Mucosa of gallbladder (tissue), 1 donor: ENCODE measurements around the gene ZNF747. TPM values are rescaled to one million over a fixed set of nuclear protein-coding genes. Genes with fewer than 3 reads are reported as not detected.

Source experiments
- DNase-seq: peaks from one replicate; pipeline ENCODE4 v3.0.0-alpha.2; 2020; ENCODE audit warnings: low spot score
- total RNA-seq: library from RNA; stranded (reverse); gene quantifications from one replicate; pipeline ENCODE4 v1.2.1, GENCODE V29; 2021
- donor health status: DM: no; HTN: no; CAD: no.

The ZNF747 gene
- total RNA-seq: 11.9 TPM

DNA sequence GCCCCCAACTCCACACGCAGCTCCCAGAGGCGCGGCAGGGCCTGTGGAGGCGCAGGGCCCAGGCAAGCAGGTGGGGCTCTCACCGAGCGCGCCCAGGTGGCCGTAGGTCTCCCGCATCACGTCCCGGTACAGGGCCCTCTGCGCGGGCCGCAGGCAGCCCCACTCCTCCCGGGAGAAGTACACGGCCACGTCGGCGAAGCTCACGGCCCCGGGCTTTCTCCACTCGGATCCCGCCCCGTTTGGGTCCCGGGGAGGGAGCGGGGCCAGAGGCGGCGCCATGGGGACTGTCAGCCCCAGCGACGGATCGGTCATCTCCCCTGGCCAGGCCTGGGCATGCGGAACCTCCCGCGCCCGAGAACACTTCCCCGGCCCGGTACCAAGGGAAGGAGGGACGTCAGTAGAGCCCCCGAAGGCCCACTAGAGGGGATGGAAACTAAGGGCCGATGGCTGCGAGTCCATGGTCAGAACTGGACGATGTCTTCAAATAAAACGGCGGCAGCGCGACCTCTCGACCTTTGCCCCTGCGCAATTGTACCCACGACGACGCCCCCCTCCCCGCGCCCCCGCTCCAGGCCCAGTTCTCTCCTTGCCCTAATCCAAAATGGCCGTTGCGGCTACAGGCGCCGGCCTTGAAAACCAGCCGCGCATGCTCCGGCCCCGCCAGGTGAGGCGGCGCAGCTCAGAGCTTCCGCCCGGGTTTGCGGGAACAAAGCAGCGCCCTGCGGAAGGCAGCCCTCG, at the start of gene ZNF747:
Gene ZNF747, minus strand, starts transcription at position 491 of the 738 bp plus-strand sequence. Its CDS starts 179 bp downstream, at position 312.
- peak; percentile 92 for DNase-seq

DNA sequence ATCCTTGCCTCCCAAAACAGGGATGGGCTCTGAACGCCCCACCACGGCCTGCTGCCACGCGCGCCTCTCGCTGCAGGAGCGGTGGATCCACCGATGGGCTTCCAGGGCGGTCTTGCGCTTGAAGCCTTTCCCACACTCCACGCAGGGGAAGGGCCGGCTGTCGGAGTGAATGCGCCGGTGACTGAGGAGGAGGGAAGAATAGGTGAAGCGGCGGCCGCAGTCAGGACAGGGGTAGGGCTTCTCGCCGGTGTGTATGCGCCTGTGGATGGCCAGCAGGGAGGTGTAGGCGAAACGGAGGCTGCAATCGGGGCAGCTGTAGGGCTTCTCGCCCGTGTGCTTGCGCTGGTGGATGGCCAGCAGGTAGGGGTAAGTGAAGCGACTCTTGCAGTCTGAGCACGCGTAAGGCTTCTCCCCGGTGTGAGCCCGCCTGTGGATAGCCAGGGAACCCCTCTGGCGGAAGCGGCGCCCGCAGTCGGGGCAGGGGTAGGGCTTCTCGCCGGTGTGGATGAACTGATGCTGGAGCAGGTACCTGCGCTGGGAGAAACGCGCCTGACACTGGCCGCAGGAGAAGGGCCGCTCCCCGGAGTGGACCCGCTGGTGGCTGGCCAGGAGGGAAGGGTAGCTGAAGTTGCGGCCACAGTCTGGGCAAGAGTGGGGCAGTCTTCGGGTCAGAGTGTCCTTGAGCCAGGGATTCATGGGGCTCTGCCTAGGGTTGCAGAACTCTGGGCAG, 48.1 kb upstream of the ZNF747 start:
- DNase-seq: no peak

DNA sequence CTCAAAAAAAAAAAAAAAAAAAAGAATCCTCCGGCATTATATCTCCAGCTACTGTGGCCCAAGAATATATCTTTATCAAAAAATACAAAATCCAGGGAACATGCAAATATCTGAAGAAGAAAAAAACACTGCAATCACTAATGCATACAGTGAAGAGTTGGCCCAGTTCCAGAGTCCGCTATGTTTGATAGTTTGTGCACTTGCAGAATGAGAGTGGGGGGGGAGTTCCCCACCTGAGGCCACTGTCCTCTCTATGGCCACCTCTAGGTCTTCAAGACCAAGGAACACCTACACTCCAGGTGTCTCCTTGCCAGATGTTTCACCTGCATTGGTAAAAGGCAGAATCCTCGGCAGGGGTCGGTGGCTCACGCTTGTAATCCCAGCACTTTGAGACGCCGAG, 46.8 kb upstream of the ZNF747 start:
- no peak for DNase-seq

- no peak for DNase-seq
Observed at GRCh38 chr16:30574678-30575077, 40.0 kb upstream of the ZNF747 start.

DNA sequence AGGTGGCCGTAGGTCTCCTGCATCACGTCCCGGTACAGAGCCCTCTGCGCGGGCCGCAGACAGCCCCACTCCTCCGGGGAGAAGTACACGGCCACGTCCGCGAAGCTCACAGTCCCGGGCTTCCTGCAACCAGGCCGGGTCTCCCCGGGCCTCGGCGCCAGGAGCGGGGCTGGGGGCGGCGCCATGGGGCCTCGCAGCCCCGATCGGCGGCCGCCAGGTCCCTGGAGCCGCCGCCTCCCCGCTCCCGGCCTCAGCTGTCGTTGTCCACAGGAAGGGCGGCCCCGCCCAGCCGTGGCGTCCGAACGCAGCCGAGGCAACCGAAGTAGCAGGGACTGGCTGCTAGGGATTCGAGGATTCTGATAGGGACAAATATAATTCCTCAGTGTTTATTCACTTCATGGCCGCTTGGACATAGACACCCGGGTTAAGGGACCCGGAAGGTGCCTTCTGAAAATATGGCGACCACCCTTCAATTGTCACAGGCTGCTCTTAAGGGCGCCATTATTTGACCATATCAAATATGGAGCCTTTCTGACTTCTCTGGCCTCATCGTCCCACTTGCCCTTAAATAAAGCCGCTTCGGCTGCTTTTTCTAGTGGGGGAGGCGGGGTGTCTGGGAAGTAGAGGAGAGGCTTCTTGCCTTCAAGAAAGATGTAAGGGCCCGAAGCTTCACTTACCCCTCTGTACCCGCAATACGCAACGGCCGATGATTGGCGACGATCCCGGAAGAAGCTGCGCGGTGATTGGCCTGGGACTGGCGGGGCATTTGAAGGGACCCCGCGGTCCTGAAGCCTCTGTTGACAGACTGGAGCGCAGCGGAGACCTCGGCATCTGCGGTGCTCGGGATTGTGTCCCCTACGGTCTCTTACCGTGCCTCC, 37.0 kb upstream of the ZNF747 start, which contains the start of gene ZNF688:
Gene ZNF688, minus strand, starts transcription at position 270 of the 878 bp plus-strand sequence. Its CDS starts 85 bp downstream, at position 185.
- peak; percentile 96 for DNase-seq

- DNase-seq: no peak
Observed at GRCh38 chr16:30570636-30571444, 36.2 kb upstream of the ZNF747 start.

- DNase-seq: no peak
Observed at GRCh38 chr16:30569746-30570635, 35.3 kb upstream of the ZNF747 start.

GRCh38 chr16:30569281-30569680, 34.6 kb upstream of the ZNF747 start:
- no peak for DNase-seq

DNA sequence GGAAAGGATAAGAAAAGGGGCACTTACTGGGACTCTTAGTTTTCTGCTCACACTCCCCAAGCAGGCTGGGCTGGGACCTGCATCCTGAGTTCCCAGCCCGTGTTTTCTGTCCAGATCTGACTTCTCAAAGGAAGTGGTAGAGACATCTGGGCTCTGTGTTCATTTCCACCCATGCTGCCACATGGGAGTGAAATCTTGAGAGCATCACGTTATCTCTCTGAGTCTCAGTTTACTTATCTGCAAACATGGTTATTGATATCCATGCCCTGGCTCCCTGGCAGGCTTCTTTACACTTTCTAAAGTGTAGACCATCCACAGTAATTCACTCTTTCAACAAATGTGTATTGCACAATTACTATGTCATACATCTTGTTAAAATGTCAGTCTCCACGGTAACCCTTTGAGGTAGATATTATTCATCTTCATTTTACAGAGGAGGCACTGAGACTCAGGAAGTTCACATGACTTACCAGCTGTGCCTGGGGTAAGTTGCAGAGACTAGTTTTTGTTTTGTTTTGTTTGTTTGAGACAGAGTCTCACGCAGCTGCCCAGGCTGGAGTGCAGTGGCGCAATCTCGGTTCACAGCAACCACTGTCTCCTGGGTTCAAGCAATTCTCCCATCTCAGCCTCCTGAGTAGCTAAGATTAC, 33.5 kb upstream of the ZNF747 start:
- DNase-seq: no peak

GRCh38 chr16:30567160-30567990, 32.7 kb upstream of the ZNF747 start:
- DNase-seq: no peak

DNA sequence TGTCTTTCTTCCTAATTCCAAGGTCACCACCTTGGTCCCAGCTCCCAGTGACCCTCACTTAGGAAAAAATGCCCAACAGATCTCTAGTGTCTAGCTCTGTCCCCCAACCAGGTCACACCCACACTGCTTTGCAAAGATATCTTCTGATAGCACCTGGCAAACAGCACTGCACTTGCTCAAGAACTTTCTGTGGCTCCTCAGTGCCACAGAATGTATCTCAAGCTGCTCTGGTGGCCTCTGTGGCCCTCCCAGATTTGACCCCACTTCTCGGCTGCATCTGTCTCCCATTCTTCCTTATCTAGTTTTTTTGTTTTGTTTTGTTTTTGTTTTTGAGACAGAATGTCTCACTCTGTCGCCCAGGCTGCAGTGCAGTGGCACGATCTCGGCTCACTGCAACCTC, 31.9 kb upstream of the ZNF747 start:
- no peak for DNase-seq

DNA sequence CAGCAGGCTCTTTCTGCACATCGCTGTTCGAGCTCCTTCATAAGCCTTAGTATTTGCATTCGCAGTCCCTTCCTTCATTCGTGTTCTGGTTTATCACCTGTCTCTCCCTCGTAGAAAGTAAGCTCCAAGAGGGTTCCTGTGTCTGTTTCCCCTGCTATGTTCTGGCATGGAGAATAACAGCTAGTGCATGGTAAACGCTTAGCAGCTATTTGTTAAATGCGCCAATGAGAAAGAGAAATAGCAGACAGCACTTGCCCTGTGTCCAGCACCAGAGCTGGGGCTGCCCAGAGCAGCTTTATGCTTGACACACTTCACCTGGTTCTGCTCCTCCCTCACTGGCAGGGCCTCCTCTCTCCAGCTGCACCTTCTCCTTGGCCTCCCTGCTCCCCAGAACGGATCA, 31.3 kb upstream of the ZNF747 start:
- DNase-seq: no peak

- DNase-seq: no peak
Observed at GRCh38 chr16:30565526-30565925, 30.9 kb upstream of the ZNF747 start.

DNA sequence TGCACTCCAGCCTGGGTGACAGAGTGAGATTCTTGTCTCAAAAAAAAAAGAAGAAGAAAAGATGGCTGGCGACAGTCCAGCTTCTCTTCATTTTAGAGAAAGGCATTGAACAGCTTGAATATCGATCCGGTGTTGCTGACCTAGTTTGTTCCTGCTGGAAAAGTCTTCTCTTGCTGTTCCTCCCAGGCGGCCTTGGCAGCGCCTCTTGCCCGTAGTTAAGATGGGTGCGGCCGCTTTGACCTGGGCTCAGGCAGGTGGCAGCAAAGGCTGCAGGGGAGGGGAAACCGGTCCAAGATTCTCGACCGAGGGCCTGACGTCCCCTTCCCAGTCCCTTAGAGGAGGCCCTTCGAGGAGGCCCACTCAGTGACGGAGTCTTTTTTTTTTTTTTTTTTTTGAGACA, 27.4 kb upstream of the ZNF747 start:
- DNase-seq: peak; percentile 56

- DNase-seq: no peak
Observed at GRCh38 chr16:30561089-30561816, 26.6 kb upstream of the ZNF747 start.

DNA sequence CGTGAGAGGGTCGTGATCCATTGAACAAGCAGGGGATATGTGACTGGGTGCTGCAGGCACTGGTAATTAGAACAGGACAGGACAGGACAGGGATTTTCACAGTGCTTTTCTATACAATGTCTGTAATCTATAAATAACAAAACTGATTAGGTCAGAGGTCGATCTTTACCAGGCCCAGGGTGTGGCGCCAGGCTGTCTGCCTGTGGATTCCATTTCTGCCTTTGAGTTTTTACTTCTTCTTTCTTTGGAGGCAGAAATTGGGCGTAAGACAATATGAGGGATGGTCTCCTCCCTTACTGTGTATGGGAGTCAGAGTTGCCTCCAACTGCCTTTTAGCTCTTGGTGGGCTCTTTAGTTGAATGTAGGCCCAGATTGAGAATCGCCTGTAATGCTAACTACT, 25.0 kb upstream of the ZNF747 start:
- DNase-seq: no peak

GRCh38 chr16:30558789-30559377, 24.2 kb upstream of the ZNF747 start:
- no peak for DNase-seq
